HG03457 (cell line): ENCODE measurements around the gene ANTXR1.
"Not testable (repeated sequence)": the region's sequence is repeated elsewhere in the genome, so short reads cannot be mapped to it uniquely, and the experiment has no call there.

Source experiments
- ATAC-seq: cut with Tn5 transposase; IDR thresholded peaks from one replicate; pipeline ENCODE4 v1.9.1; 2021; ENCODE audit warnings: moderate number of reproducible peaks; ENCODE audit not compliant: unreplicated experiment

The ANTXR1 gene

GRCh38 chr2:69162057-69162456, 149.1 kb downstream of the ANTXR1 start:
- no peak for ATAC-seq

- ATAC-seq: no peak
Observed at GRCh38 chr2:69163109-69163508, 150.1 kb downstream of the ANTXR1 start.

GRCh38 chr2:69163556-69163955, 150.6 kb downstream of the ANTXR1 start:
- no peak for ATAC-seq

GRCh38 chr2:69164061-69164778, 151.2 kb downstream of the ANTXR1 start:
- ATAC-seq: no peak

GRCh38 chr2:69165091-69165880, 152.3 kb downstream of the ANTXR1 start:
- no peak for ATAC-seq

- no peak for ATAC-seq
Observed at GRCh38 chr2:69166465-69166811, 153.5 kb downstream of the ANTXR1 start.

- no peak for ATAC-seq
Observed at GRCh38 chr2:69166812-69167468, 154.0 kb downstream of the ANTXR1 start.

GRCh38 chr2:69167469-69167822, 154.5 kb downstream of the ANTXR1 start:
- no peak for ATAC-seq

GRCh38 chr2:69168144-69168813, 155.3 kb downstream of the ANTXR1 start:
- ATAC-seq: no peak

GRCh38 chr2:69168950-69169654, 156.1 kb downstream of the ANTXR1 start:
- no peak for ATAC-seq

GRCh38 chr2:69169655-69170389, 156.8 kb downstream of the ANTXR1 start:
- no peak for ATAC-seq

GRCh38 chr2:69170661-69171060, 157.7 kb downstream of the ANTXR1 start:
- ATAC-seq: no peak

GRCh38 chr2:69171116-69171896, 158.3 kb downstream of the ANTXR1 start:
- no peak for ATAC-seq

GRCh38 chr2:69171897-69172525, 159.0 kb downstream of the ANTXR1 start:
- ATAC-seq: no peak

GRCh38 chr2:69173706-69174105, 160.7 kb downstream of the ANTXR1 start:
- ATAC-seq: no peak

GRCh38 chr2:69174211-69174610, 161.2 kb downstream of the ANTXR1 start:
- not testable (repeated sequence) for ATAC-seq

- no peak for ATAC-seq
Observed at GRCh38 chr2:69175790-69176715, 163.1 kb downstream of the ANTXR1 start.
